IPS DF 19.7 (cell line): ENCODE data around the gene MME.
"Not testable (repeated sequence)": the region's sequence is repeated elsewhere in the genome, so short reads cannot be mapped to it uniquely, and the experiment has no call there.

Experiments used
- DNase-seq: peaks from one replicate; pipeline ENCODE4 v3.0.0-alpha.2; 2013; ENCODE audit warnings: low read depth, low spot score

Gene MME

DNA sequence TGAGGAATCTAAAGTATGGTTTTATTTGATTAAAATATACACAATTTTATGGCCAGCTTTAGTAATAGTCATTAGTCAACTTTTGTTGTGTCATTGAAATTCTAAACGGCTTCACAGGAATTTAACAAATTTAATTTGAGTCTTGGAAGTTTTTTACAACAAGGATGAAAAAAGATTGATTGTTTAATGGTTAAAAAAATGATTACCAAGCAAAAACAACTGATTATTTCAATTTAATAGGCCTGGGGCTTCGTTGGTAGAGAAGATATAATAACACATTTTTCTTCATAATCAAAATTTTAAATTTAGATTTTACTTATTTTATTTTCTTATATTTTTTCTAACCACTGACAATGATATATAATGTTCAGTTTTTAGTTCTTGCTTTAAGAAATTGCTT lies 4.4 kb downstream of the MME start:
- no peak for DNase-seq

GRCh38 chr3:155086051-155086450 lies 5.9 kb downstream of the MME start:
- no peak for DNase-seq

- DNase-seq: no peak
These were observed 8.7 kb downstream of the MME start for GRCh38 chr3:155088706-155089345.

DNA sequence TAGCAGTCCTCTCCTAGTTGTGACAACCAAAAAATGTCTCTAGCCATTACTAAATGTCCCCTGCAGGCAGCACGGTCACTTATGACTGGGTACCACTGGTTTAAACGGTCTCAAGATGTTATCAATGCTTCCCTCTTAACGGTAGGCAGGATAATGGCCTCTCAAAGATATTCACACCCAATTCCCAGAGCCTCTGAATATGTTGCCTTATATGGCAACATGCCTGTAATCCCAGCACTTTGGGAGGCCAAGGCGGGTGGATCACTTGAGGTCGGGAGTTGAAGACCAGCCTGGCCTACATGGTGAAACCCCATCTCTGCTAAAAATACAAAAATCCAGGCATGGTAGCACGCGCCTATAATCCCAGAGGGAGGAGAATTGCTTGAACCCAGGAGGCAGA lies 9.4 kb downstream of the MME start:
- no peak for DNase-seq

DNA sequence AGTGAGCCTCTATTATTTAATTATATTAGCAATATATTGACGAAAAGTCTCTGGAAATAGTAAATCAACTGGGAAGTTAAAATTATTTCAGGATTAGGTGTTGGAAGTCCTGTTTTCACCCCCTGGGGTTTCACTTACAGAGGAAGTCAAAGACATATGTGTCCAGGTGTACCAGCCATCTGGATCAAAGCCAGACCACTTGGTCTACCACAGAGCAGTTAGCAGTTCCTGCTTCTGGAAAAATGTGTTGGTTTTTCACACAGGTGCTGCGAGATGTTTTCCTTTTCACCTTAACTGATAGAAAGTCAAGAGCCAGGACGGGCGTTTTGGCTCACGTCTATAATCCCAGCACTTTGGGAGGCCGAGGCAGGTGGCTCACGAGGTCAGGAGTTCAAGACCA lies 13.1 kb downstream of the MME start:
- DNase-seq: no peak

DNA sequence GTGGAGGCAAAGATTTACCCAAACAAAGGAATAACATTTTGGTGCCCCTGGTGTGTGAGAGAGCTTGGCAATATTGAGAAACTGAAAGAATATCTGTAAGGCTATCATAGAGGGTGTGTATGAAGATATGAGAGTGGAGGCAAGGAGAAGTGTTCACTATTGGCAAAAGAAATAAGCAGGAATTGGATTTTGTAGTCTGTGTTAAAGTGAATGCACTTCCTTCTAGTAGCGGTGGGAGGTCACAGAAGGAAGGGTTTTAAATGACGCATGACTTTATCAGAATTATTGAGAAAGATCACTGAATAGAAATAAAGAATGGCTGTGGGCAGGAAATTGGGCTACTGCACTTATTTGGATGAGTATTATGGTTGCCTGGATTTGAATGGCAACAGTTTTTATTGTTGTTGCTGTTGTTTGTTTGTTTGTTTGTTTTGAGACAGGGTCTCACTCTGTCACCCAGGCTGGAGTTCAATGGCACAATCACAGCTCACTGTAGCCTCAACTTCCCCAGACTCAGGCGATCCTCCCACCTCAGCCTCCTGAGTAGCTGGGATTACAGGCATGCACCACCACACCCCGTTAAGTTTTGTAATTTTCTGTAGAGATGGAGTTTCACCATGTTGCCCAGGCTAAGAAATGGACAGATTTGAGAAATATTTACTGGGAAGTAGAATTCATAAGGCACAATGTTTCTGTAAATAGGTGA lies 16.3 kb downstream of the MME start:
- no peak for DNase-seq

DNA sequence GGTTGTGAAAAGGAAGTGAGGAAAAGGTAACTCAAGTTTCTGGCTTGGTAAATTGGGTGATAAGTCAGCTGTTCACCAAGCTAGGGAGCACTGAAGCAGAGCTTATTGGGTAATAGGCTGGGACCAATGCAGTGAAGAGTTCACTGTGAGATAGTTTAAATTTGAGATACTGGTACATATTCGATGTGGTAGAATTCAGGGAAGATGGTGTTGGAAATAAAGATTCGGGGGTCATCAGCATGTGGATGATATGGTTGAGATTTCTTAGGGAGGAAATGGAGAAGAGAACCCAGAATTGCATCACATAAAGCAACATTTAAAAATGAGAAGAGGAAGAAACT lies 16.9 kb downstream of the MME start:
- DNase-seq: no peak

DNA sequence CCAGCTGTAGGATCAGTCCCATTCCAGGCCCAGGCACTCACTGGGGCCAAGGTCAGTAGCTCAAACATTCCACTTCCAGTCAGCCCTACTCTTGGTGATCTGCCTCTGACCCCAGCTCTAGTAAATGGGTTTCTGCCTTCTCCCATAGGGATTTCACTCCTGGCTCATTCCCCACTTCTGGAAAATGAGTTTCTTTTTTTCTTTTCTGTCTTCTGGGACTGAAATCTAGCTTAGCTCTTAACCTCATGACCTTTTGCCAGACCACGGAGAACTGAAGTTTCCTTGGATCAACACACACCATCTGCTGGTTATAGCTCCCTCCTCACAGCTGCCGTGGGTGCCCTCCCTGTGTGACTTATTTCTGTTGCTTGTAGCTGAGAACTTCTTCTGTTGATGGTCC lies 21.3 kb downstream of the MME start:
- no peak for DNase-seq

DNA sequence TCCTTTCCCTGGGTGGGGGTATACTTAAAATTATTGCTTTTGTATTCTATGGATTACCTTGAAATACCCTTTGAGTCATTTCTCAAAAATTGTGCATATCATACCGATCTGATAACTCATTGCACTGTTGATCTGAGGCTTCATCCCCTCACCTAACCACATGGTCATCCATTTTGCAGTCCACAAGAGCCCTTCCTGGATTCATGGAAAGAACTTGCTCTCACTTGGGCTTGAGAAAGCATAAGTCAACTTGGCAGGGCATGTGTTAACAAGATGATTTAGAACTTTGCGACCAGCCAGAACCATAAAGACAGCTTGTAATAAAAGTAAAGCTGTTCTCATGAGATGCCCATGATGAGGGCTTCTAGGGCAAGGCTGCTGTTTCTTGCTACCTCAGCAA lies 22.2 kb downstream of the MME start:
- DNase-seq: no peak

DNA sequence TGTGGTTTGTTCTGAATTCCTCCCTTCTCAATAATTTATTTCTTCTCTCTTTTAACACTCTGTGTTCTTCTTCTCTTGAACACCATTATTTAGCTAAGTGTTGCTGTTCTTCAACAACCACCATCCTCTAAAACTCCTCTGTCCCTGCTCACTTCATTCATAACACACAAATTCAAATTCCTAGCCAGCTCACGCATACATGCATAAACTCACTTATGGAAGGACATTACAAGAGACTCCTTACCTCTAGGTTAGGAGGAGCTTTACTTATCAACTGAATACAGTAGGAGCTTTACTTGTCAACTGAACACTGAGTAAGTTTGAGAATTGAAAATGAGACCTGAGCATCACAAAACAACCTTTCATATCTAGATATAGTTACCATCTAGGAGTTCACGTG lies 23.6 kb downstream of the MME start:
- no peak for DNase-seq

DNA sequence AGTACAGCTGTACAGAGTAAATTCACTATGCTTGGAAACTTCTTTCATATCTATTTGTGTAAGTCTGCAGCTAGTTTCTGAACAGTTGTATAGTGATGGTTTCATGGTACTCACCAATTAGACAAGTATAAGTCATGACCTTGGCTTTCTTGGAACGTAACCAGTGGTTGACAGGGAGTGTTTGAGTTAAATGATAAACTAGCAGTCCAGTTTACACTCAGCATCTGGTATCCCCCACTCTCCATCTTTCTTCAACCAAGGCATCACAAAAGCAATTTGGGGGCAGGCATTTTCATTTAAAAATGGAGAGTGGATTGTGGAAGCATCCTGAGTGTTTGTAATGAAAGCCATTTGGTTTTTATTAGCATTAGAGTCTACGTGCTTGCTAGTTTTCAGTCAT lies 26.0 kb downstream of the MME start:
- no peak for DNase-seq

- no peak for DNase-seq
These were observed 29.9 kb downstream of the MME start for GRCh38 chr3:155110022-155110421.

- no peak for DNase-seq
These were observed 31.1 kb downstream of the MME start for GRCh38 chr3:155110996-155111901.

GRCh38 chr3:155111971-155112370 lies 31.9 kb downstream of the MME start:
- no peak for DNase-seq

DNA sequence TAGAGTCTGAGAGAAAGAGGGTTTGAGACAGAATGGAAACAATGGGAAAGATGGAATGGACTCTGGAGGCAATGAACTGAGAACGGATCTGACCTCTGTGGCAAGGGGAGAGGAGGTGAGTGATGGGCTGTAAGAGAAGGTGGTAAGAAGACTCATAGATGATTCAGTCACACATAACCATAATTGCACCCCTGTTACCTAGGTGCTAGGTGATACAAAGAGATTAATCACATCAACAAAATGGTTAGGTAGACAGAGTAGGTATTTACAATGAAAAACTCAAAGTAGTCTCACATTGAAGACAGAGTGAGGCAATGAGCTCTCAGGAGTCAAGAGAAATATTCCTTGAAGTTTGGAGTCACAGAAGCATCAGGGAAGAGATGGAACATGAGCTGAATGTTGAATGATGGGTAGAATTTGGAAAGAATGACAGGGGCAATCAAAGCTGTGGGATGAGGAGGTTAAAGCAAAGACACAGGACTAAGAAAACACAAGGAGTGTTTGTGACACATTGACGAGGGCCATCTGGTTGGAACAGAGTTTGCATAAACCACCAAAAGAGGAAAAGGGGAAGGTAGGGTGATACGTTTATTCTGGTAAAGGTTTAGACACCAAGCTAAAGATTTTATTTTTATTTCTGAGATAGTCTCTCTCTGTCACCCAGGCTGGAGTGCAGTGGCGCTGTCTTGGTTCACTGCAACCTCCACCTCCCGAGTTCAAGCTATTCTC lies 32.7 kb downstream of the MME start:
- no peak for DNase-seq

GRCh38 chr3:155124745-155125144 lies 44.6 kb downstream of the MME start:
- DNase-seq: not testable (repeated sequence)

GRCh38 chr3:155129396-155129795 lies 49.3 kb downstream of the MME start:
- DNase-seq: no peak

- DNase-seq: no peak
These were observed 49.9 kb downstream of the MME start for GRCh38 chr3:155130001-155130400.

- DNase-seq: no peak
These were observed 51.0 kb downstream of the MME start for GRCh38 chr3:155131104-155131503.

GRCh38 chr3:155134311-155134710 lies 54.2 kb downstream of the MME start:
- not testable (repeated sequence) for DNase-seq

GRCh38 chr3:155135003-155135402 lies 54.9 kb downstream of the MME start:
- no peak for DNase-seq

GRCh38 chr3:155138677-155139076 lies 58.6 kb downstream of the MME start:
- DNase-seq: no peak
